HL-60 (cell line): ENCODE measurements around the gene DCAKD.

Experiments
- DNase-seq, 2 experiments: peaks; one replicate each; pipeline ENCODE4 v3.0.0-alpha.2; 2010 to 2020; ENCODE audit warnings: low read depth in 1 of 2, low spot score in 1 of 2
- H3K27ac ChIP-seq: fragments of 250-450 bp; sonication (Bioruptor Pico); replicated peaks from 2 replicates; pipeline ENCODE4 v1.5.1; 2020; ENCODE audit warnings: mild to moderate bottlenecking, moderate library complexity
- H3K27me3 ChIP-seq: fragments of 250-450 bp; sonication (Bioruptor Pico); 2 replicates; pipeline ENCODE4 v1.5.1; 2021; ENCODE audit warnings: mild to moderate bottlenecking, moderate library complexity; ENCODE audit not compliant: insufficient read depth, poor library complexity, severe bottlenecking
- H3K4me3 ChIP-seq: replicated peaks from 2 replicates; pipeline ENCODE4 v1.5.1; 2011; ENCODE audit warnings: mild to moderate bottlenecking, control low read depth, low read length; ENCODE audit not compliant: insufficient read depth
- GABPA ChIP-seq: IDR thresholded peaks from 2 replicates; pipeline ENCODE4 v1.6.1; 2012; ENCODE audit warnings: low read depth
- POLR2AphosphoS5 ChIP-seq: IDR thresholded peaks from 2 replicates; pipeline ENCODE4 v1.6.1; 2012; ENCODE audit warnings: low read depth
- SPI1 ChIP-seq: IDR thresholded peaks from 2 replicates; pipeline ENCODE4 v1.6.1; 2012; ENCODE audit warnings: low read depth, mild to moderate bottlenecking, borderline replicate concordance
- TF ChIP-seq, protein P1 (sequence below): IDR thresholded peaks from 2 replicates; pipeline ENCODE4 v1.6.1; 2012; ENCODE audit warnings: low read depth; ENCODE audit not compliant: insufficient replicate concordance
- TF ChIP-seq, protein P2 (sequence below): IDR thresholded peaks from one replicate; pipeline ENCODE4 v1.5.1; 2011; ENCODE audit warnings: low read length, control low read depth, inconsistent platforms; ENCODE audit not compliant: insufficient read depth

DCAKD gene

DNA sequence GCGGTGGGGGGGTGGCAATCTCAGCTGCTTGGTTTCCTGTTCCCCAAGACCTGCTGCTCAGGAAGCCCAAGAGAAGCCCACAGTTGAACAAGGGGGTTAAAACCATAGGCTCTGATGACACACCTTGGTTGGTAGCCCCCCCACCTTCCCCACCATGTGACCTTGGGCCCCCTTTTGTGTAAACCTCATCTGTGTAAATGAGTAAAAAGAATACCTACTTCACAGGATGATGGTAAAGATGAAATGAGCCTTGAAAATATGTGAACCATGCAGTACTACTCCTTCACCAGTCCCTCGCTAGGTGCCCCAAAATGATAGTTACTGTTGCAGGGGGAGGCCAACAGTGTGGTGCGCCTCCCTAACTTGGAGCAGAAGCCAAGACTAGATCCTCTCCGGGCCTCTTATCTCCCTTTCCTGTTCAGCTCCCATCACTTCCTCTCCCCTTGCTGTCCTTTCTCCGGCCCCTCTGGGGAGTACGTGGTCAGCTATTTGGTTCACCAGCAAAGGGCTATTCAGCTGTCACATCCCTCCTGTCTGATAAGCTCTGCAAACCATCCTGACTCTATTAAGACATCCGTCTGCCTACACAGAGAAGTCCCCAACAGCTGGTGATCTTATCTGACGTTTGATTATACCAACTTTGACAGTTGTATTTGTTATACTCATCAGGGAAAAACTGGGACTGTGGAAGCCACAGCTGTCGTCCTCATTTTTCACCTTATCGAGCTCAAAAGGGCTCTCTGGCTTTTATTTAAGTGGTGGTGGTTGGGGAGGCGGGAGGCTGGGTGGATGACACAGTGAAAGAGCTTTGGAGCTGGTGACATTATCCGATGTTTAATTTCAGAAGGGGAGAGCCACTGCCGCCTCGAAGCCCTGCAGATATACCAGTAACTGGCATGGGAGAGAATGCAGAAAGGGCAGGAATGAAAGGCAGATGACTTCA, 19.9 kb downstream of the DCAKD start:
- no peak overlapping the region for H3K27ac ChIP-seq
- no peak for DNase-seq
- no peak overlapping the region for H3K4me3 ChIP-seq
- TF ChIP-seq POLR2AphosphoS5 (no peak), SPI1 (no peak), GABPA (no peak)
- TF ChIP-seq, protein P1, sequence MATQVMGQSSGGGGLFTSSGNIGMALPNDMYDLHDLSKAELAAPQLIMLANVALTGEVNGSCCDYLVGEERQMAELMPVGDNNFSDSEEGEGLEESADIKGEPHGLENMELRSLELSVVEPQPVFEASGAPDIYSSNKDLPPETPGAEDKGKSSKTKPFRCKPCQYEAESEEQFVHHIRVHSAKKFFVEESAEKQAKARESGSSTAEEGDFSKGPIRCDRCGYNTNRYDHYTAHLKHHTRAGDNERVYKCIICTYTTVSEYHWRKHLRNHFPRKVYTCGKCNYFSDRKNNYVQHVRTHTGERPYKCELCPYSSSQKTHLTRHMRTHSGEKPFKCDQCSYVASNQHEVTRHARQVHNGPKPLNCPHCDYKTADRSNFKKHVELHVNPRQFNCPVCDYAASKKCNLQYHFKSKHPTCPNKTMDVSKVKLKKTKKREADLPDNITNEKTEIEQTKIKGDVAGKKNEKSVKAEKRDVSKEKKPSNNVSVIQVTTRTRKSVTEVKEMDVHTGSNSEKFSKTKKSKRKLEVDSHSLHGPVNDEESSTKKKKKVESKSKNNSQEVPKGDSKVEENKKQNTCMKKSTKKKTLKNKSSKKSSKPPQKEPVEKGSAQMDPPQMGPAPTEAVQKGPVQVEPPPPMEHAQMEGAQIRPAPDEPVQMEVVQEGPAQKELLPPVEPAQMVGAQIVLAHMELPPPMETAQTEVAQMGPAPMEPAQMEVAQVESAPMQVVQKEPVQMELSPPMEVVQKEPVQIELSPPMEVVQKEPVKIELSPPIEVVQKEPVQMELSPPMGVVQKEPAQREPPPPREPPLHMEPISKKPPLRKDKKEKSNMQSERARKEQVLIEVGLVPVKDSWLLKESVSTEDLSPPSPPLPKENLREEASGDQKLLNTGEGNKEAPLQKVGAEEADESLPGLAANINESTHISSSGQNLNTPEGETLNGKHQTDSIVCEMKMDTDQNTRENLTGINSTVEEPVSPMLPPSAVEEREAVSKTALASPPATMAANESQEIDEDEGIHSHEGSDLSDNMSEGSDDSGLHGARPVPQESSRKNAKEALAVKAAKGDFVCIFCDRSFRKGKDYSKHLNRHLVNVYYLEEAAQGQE = no peak
- TF ChIP-seq, protein P2, sequence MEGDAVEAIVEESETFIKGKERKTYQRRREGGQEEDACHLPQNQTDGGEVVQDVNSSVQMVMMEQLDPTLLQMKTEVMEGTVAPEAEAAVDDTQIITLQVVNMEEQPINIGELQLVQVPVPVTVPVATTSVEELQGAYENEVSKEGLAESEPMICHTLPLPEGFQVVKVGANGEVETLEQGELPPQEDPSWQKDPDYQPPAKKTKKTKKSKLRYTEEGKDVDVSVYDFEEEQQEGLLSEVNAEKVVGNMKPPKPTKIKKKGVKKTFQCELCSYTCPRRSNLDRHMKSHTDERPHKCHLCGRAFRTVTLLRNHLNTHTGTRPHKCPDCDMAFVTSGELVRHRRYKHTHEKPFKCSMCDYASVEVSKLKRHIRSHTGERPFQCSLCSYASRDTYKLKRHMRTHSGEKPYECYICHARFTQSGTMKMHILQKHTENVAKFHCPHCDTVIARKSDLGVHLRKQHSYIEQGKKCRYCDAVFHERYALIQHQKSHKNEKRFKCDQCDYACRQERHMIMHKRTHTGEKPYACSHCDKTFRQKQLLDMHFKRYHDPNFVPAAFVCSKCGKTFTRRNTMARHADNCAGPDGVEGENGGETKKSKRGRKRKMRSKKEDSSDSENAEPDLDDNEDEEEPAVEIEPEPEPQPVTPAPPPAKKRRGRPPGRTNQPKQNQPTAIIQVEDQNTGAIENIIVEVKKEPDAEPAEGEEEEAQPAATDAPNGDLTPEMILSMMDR = no peak
- H3K27me3 ChIP-seq = no peaks in the 10 kb centered on the region

DNA sequence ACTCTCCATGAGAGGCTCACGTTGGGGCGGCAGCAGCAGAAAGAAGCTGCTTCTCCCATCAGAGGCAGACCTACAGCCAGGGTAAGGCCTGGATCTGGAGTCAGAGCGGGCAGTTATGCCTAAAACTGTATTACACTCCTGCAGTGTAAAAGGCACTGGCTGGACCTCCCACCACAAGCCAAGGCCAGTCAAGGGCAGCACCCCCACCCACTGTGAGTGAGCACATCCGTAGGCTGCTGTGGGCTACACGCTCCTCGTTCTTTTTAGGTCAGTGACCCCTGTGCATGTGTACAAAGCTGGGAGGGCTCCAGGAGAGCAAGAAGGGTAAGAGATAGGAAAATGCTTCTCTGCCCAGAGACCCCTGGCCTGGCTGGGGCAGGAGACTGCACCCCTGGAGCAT, 20.7 kb downstream of the DCAKD start:
- no peak for TF ChIP-seq SPI1
- TF ChIP-seq, protein P1 = no peak
- TF ChIP-seq, protein P2 = no peak
- TF ChIP-seq POLR2AphosphoS5 = no peak
- no peak for TF ChIP-seq GABPA
- no peaks in the 10 kb centered on the region for H3K27me3 ChIP-seq
- H3K4me3 ChIP-seq = no peak overlapping the region
- no peak for DNase-seq
- no peak overlapping the region for H3K27ac ChIP-seq

DNA sequence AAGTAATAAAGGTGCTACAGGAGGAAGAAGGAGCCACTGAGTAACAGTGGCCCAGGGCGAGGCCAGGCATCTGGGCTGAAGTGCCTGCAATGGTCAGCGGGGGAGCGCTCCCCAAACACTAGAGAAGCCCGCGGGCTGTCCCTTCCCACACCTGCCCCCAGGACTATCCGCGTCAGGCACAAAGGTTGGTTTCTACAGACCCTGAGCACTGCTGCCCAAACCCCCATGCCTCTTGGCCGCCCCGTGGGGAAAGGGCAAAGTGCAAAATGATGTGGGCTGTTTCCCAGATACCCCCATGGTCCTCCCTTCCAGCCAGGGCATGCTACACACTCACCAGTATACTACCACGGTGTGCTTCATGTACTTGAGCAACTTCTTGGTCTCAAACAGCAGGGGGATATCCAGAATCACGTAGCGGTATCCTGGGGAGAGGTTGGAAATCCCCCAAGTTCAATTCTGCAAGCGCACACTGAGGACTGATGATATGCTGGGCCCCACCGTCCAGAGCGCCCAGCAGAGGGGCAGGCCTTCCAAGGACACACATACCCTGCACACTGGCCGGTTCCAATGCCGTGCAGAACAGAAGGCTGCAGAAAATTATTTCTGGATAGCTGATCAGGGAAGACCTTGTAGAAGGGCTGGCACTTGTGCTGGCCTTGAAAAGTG, 21.5 kb downstream of the DCAKD start:
- H3K27ac ChIP-seq = no peak overlapping the region
- DNase-seq = no peak
- TF ChIP-seq GABPA (no peak), POLR2AphosphoS5 (no peak), SPI1 (no peak)
- TF ChIP-seq, protein P1 = no peak
- TF ChIP-seq, protein P2 = no peak

More for the DNA sequence above, 21.5 kb downstream of the DCAKD start:
- Histone ChIP-seq H3K4me3 (no peak overlapping the region), H3K27me3 (no peaks in the 10 kb centered on the region)
